ENCODE results near the gene TMEM123.

The TMEM123 gene

DNA sequence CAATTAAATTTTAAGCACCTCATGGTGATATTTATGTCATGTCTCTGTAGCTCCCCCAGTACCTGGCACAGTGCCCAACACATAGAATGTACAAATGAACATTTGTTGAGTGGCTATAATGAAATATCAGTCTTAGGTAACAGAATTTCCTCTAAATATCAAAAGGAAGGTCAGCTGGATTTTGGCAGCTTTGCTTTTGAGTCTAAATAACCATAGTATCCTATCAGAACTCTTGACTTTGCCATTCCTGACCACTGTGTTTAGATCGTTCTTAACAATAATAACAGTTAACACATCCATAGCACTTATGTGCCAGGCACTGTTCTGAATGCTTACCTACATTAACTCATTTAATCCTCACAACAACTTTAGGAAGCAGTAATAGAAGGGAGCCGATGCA lies 26.6 kb downstream of the TMEM123 start:
- H3K4me3 ChIP-seq (ENCODE audit: low read depth, low read length): no peak overlapping the region
- no peaks in the 10 kb centered on the region for H3K4me1 ChIP-seq (ENCODE audit: control insufficient read depth, insufficient read depth, low read length, unreplicated experiment)
- H2AFZ ChIP-seq (ENCODE audit: low read length, unreplicated experiment): no peak overlapping the region
- H3K79me2 ChIP-seq (ENCODE audit: control insufficient read depth, insufficient read depth, low read length, unreplicated experiment): peaks cover 17% of the 10 kb centered on the region
- no peaks in the 10 kb centered on the region for H3K36me3 ChIP-seq (ENCODE audit: insufficient read depth, low read length)
- no peak overlapping the region for H3K27ac ChIP-seq (ENCODE audit: low read depth, low read length)
- H3K27me3 ChIP-seq (ENCODE audit: insufficient read depth, low read length): no peaks in the 10 kb centered on the region

- Histone ChIP-seq H3K36me3 (ENCODE audit: insufficient read depth, low read length) (no peaks in the 10 kb centered on the region), H3K27me3 (ENCODE audit: insufficient read depth, low read length) (no peaks in the 10 kb centered on the region), H2AFZ (ENCODE audit: low read length, unreplicated experiment) (no peak overlapping the region), H3K27ac (ENCODE audit: low read depth, low read length) (no peak overlapping the region), H3K4me1 (ENCODE audit: control insufficient read depth, insufficient read depth, low read length, unreplicated experiment) (no peaks in the 10 kb centered on the region), H3K4me3 (ENCODE audit: low read depth, low read length) (no peak overlapping the region), H3K79me2 (ENCODE audit: control insufficient read depth, insufficient read depth, low read length, unreplicated experiment) (peaks cover 18% of the 10 kb centered on the region)
These were observed 28.6 kb downstream of the TMEM123 start for GRCh38 chr11:102423936-102424335.

- Histone ChIP-seq H3K36me3 (ENCODE audit: insufficient read depth, low read length) (0 out of 2 replicates have a peak, but pooled peaks cover 6% of the 10 kb centered on the region), H3K79me2 (ENCODE audit: control insufficient read depth, insufficient read depth, low read length, unreplicated experiment) (peaks cover 24% of the 10 kb centered on the region), H3K4me3 (ENCODE audit: low read depth, low read length) (no peak overlapping the region), H3K27me3 (ENCODE audit: insufficient read depth, low read length) (no peaks in the 10 kb centered on the region), H3K4me1 (ENCODE audit: control insufficient read depth, insufficient read depth, low read length, unreplicated experiment) (no peaks in the 10 kb centered on the region), H2AFZ (ENCODE audit: low read length, unreplicated experiment) (no peak overlapping the region), H3K27ac (ENCODE audit: low read depth, low read length) (no peak overlapping the region)
These were observed 29.5 kb downstream of the TMEM123 start for GRCh38 chr11:102422817-102423712.

DNA sequence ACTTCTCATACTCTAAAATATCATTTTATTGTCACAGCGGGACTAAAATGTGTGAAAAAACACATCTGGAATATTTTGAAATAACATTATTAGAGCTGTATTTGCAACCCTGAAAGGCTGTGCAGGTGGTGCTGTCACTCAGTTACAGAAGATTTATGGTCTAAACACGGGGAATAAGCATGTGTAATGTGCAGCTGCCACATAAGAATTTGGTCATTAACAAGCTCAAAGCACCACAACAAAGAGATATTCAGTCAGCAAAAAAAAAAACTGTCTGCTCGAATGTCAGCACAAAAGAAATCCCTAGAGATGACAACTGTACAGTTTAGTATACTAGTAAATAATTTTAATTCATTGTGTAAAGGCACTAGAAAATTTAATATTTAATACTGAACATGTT lies 31.3 kb downstream of the TMEM123 start:
- H3K27ac ChIP-seq (ENCODE audit: low read depth, low read length): no peak overlapping the region
- 0 out of 2 replicates have a peak, but pooled peaks cover 6% of the 10 kb centered on the region for H3K36me3 ChIP-seq (ENCODE audit: insufficient read depth, low read length)
- H3K4me1 ChIP-seq (ENCODE audit: control insufficient read depth, insufficient read depth, low read length, unreplicated experiment): no peaks in the 10 kb centered on the region
- H2AFZ ChIP-seq (ENCODE audit: low read length, unreplicated experiment): no peak overlapping the region
- H3K79me2 ChIP-seq (ENCODE audit: control insufficient read depth, insufficient read depth, low read length, unreplicated experiment): peaks cover 30% of the 10 kb centered on the region
- no peaks in the 10 kb centered on the region for H3K27me3 ChIP-seq (ENCODE audit: insufficient read depth, low read length)
- H3K4me3 ChIP-seq (ENCODE audit: low read depth, low read length): no peak overlapping the region

- H3K79me2 ChIP-seq (ENCODE audit: control insufficient read depth, insufficient read depth, low read length, unreplicated experiment): peaks cover 31% of the 10 kb centered on the region
- H3K4me1 ChIP-seq (ENCODE audit: control insufficient read depth, insufficient read depth, low read length, unreplicated experiment): no peaks in the 10 kb centered on the region
- H3K36me3 ChIP-seq (ENCODE audit: insufficient read depth, low read length): 0 out of 2 replicates have a peak, but pooled peaks cover 6% of the 10 kb centered on the region
- no peak overlapping the region for H3K27ac ChIP-seq (ENCODE audit: low read depth, low read length)
- no peaks in the 10 kb centered on the region for H3K27me3 ChIP-seq (ENCODE audit: insufficient read depth, low read length)
- H2AFZ ChIP-seq (ENCODE audit: low read length, unreplicated experiment): no peak overlapping the region
- no peak overlapping the region for H3K4me3 ChIP-seq (ENCODE audit: low read depth, low read length)
These were observed 32.0 kb downstream of the TMEM123 start for GRCh38 chr11:102420547-102420946.

GRCh38 chr11:102419181-102419580 lies 33.4 kb downstream of the TMEM123 start:
- Histone ChIP-seq H3K27ac (ENCODE audit: low read depth, low read length) (no peak overlapping the region), H3K4me1 (ENCODE audit: control insufficient read depth, insufficient read depth, low read length, unreplicated experiment) (no peaks in the 10 kb centered on the region), H3K27me3 (ENCODE audit: insufficient read depth, low read length) (no peaks in the 10 kb centered on the region), H3K79me2 (ENCODE audit: control insufficient read depth, insufficient read depth, low read length, unreplicated experiment) (peaks cover 42% of the 10 kb centered on the region), H3K36me3 (ENCODE audit: insufficient read depth, low read length) (0 out of 2 replicates have a peak, but pooled peaks cover 6% of the 10 kb centered on the region), H3K4me3 (ENCODE audit: low read depth, low read length) (no peak overlapping the region), H2AFZ (ENCODE audit: low read length, unreplicated experiment) (no peak overlapping the region)

DNA sequence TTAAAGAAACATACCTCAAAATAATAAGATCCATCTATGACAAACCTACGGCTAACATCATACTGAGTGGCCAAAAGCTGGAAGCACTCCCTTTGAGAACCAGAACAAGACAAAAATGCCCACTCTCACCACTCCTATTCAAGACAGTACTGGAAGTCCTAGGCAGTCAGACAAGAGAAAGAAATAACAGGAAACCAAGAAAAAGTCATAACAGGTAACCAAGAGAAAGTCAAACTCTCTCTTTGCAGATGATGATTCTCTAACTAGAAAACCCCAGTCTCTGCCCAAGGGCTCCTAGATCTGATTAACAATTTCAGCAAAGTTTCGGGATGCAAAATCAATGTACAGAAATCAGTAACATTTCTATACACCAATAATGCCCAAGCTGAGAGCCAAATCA lies 35.6 kb downstream of the TMEM123 start:
- Histone ChIP-seq H2AFZ (ENCODE audit: low read length, unreplicated experiment) (no peak overlapping the region), H3K27ac (ENCODE audit: low read depth, low read length) (no peak overlapping the region), H3K27me3 (ENCODE audit: insufficient read depth, low read length) (no peaks in the 10 kb centered on the region), H3K4me1 (ENCODE audit: control insufficient read depth, insufficient read depth, low read length, unreplicated experiment) (peaks cover 3% of the 10 kb centered on the region), H3K79me2 (ENCODE audit: control insufficient read depth, insufficient read depth, low read length, unreplicated experiment) (peaks cover 54% of the 10 kb centered on the region), H3K4me3 (ENCODE audit: low read depth, low read length) (no peak overlapping the region), H3K36me3 (ENCODE audit: insufficient read depth, low read length) (0 out of 2 replicates have a peak, but pooled peaks cover 6% of the 10 kb centered on the region)

- H3K36me3 ChIP-seq (ENCODE audit: insufficient read depth, low read length): 0 out of 2 replicates have a peak, but pooled peaks cover 6% of the 10 kb centered on the region
These were observed 37.2 kb downstream of the TMEM123 start for GRCh38 chr11:102415304-102415916.

GRCh38 chr11:102414559-102414958 lies 38.0 kb downstream of the TMEM123 start:
- peaks cover 57% of the 10 kb centered on the region for H3K79me2 ChIP-seq (ENCODE audit: control insufficient read depth, insufficient read depth, low read length, unreplicated experiment)
- no peaks in the 10 kb centered on the region for H3K27me3 ChIP-seq (ENCODE audit: insufficient read depth, low read length)
- H3K27ac ChIP-seq (ENCODE audit: low read depth, low read length): no peak overlapping the region
- H3K36me3 ChIP-seq (ENCODE audit: insufficient read depth, low read length): 0 out of 2 replicates have a peak, but pooled peaks cover 6% of the 10 kb centered on the region
- no peak overlapping the region for H3K4me3 ChIP-seq (ENCODE audit: low read depth, low read length)
- H3K4me1 ChIP-seq (ENCODE audit: control insufficient read depth, insufficient read depth, low read length, unreplicated experiment): peaks cover 10% of the 10 kb centered on the region
- no peak overlapping the region for H2AFZ ChIP-seq (ENCODE audit: low read length, unreplicated experiment)

More at GRCh38 chr11:102415304-102415916, 37.2 kb downstream of the TMEM123 start:
- no peak overlapping the region for H2AFZ ChIP-seq (ENCODE audit: low read length, unreplicated experiment)
- H3K79me2 ChIP-seq (ENCODE audit: control insufficient read depth, insufficient read depth, low read length, unreplicated experiment): peaks cover 63% of the 10 kb centered on the region
- H3K4me3 ChIP-seq (ENCODE audit: low read depth, low read length): no peak overlapping the region
- H3K27ac ChIP-seq (ENCODE audit: low read depth, low read length): no peak overlapping the region
- no peaks in the 10 kb centered on the region for H3K27me3 ChIP-seq (ENCODE audit: insufficient read depth, low read length)
- peaks cover 10% of the 10 kb centered on the region for H3K4me1 ChIP-seq (ENCODE audit: control insufficient read depth, insufficient read depth, low read length, unreplicated experiment)

- no peaks in the 10 kb centered on the region for H3K27me3 ChIP-seq (ENCODE audit: insufficient read depth, low read length)
- peaks cover 52% of the 10 kb centered on the region for H3K79me2 ChIP-seq (ENCODE audit: control insufficient read depth, insufficient read depth, low read length, unreplicated experiment)
- peaks cover 10% of the 10 kb centered on the region for H3K4me1 ChIP-seq (ENCODE audit: control insufficient read depth, insufficient read depth, low read length, unreplicated experiment)
These were observed 39.1 kb downstream of the TMEM123 start for GRCh38 chr11:102413497-102413896.

More at GRCh38 chr11:102413497-102413896, 39.1 kb downstream of the TMEM123 start:
- no peak overlapping the region for H3K4me3 ChIP-seq (ENCODE audit: low read depth, low read length)
- 0 out of 2 replicates have a peak, but pooled peaks cover 3% of the 10 kb centered on the region for H3K36me3 ChIP-seq (ENCODE audit: insufficient read depth, low read length)
- H3K27ac ChIP-seq (ENCODE audit: low read depth, low read length): no peak overlapping the region
- no peak overlapping the region for H2AFZ ChIP-seq (ENCODE audit: low read length, unreplicated experiment)
